T-helper 2 cell treated with Interferon-gamma antibody and Interleukin-4, amounts not matched to agents 5 μg/mL and 100 μg/mL, for 36 hours (primary cell): Measurements from ENCODE around the gene PPFIA4.
"Not testable (repeated sequence)": the region's sequence is repeated elsewhere in the genome, so short reads cannot be mapped to it uniquely, and the experiment has no call there.

Source experiments
- DNase-seq: peaks from one replicate; pipeline ENCODE4 v3.0.0; 2021; ENCODE audit warnings: low spot score
- H3K27ac Mint-ChIP-seq: one replicate; pipeline ENCODE4 v1.8.0; 2021; ENCODE audit warnings: mild to moderate bottlenecking, mixed read lengths
- H3K27me3 Mint-ChIP-seq: one replicate; pipeline ENCODE4 v1.8.0; 2021; ENCODE audit warnings: low read depth, mixed read lengths
- H3K36me3 Mint-ChIP-seq: one replicate; pipeline ENCODE4 v1.8.0; 2021; ENCODE audit warnings: low read depth, mixed read lengths
- H3K4me1 Mint-ChIP-seq: one replicate; pipeline ENCODE4 v1.8.0; 2021; ENCODE audit warnings: low read depth, mixed read lengths
- H3K4me3 Mint-ChIP-seq: one replicate; pipeline ENCODE4 v1.8.0; 2022; ENCODE audit warnings: mild to moderate bottlenecking, moderate library complexity, mixed read lengths
- H3K9me3 Mint-ChIP-seq: one replicate; pipeline ENCODE4 v1.8.0; 2021; ENCODE audit warnings: mixed read lengths

Gene PPFIA4

GRCh38 chr1:203001986-203002385, 24.3 kb upstream of the PPFIA4 start:
- H3K27ac Mint-ChIP-seq, result no peak overlapping the region
- H3K36me3 Mint-ChIP-seq, result no peaks in the 10 kb centered on the region
- H3K9me3 Mint-ChIP-seq, result no peaks in the 10 kb centered on the region
- no peak overlapping the region for H3K4me3 Mint-ChIP-seq
- peaks cover 17% of the 10 kb centered on the region for H3K27me3 Mint-ChIP-seq
- H3K4me1 Mint-ChIP-seq, result peaks cover 23% of the 10 kb centered on the region
- DNase-seq, result no peak

GRCh38 chr1:203002951-203003350, 23.3 kb upstream of the PPFIA4 start:
- Mint-ChIP-seq H3K27me3 (peaks cover 10% of the 10 kb centered on the region), H3K36me3 (no peaks in the 10 kb centered on the region), H3K27ac (no peak overlapping the region), H3K4me3 (no peak overlapping the region), H3K9me3 (no peaks in the 10 kb centered on the region), H3K4me1 (peaks cover 23% of the 10 kb centered on the region)
- DNase-seq, result no peak

- Mint-ChIP-seq H3K4me3 (peak overlapping the region; percentile 91), H3K36me3 (peaks cover 10% of the 10 kb centered on the region), H3K27ac (peak overlapping the region; percentile 93), H3K4me1 (peaks cover 18% of the 10 kb centered on the region)
- H3K27me3 Mint-ChIP-seq, DNase-seq, H3K9me3 Mint-ChIP-seq: not testable (repeated sequence)
Observed at GRCh38 chr1:203005395-203006142, 20.7 kb upstream of the PPFIA4 start.

GRCh38 chr1:203006948-203007871, 19.1 kb upstream of the PPFIA4 start, which contains the start of gene TMEM183A:
TMEM183A (plus strand) TSS chr1:203007374; CDS start chr1:203007466, 92 bp downstream.
- no peaks in the 10 kb centered on the region for H3K27me3 Mint-ChIP-seq
- H3K27ac Mint-ChIP-seq, result peak within 1 kb of the TSS; percentile 96
- peaks cover 19% of the 10 kb centered on the region for H3K4me1 Mint-ChIP-seq
- DNase-seq, result peak; percentile 94
- peaks cover 20% of the 10 kb centered on the region for H3K36me3 Mint-ChIP-seq
- H3K9me3 Mint-ChIP-seq, result no peaks in the 10 kb centered on the region
- peak within 1 kb of the TSS; percentile 94 for H3K4me3 Mint-ChIP-seq

- Mint-ChIP-seq H3K27me3 (no peaks in the 10 kb centered on the region), H3K9me3 (no peaks in the 10 kb centered on the region), H3K4me3 (peak overlapping the region; percentile 94), H3K4me1 (peaks cover 22% of the 10 kb centered on the region), H3K36me3 (peaks cover 35% of the 10 kb centered on the region), H3K27ac (no peak overlapping the region)
- DNase-seq, result no peak
Observed at GRCh38 chr1:203009185-203009584, 17.1 kb upstream of the PPFIA4 start.

GRCh38 chr1:203011582-203011981, 14.7 kb upstream of the PPFIA4 start:
- Mint-ChIP-seq H3K9me3 (no peaks in the 10 kb centered on the region), H3K27ac (no peak overlapping the region), H3K36me3 (peaks cover 56% of the 10 kb centered on the region), H3K4me3 (no peak overlapping the region), H3K4me1 (peaks cover 15% of the 10 kb centered on the region), H3K27me3 (no peaks in the 10 kb centered on the region)
- DNase-seq, result no peak

GRCh38 chr1:203017061-203017460, 9.2 kb upstream of the PPFIA4 start:
- H3K36me3 Mint-ChIP-seq, result peaks cover 74% of the 10 kb centered on the region
- DNase-seq, result no peak
- H3K9me3 Mint-ChIP-seq, result no peaks in the 10 kb centered on the region
- H3K4me1 Mint-ChIP-seq, result peaks cover 6% of the 10 kb centered on the region
- no peak overlapping the region for H3K4me3 Mint-ChIP-seq
- no peak overlapping the region for H3K27ac Mint-ChIP-seq
- H3K27me3 Mint-ChIP-seq, result no peaks in the 10 kb centered on the region

- no peaks in the 10 kb centered on the region for H3K9me3 Mint-ChIP-seq
- no peak overlapping the region for H3K4me3 Mint-ChIP-seq
- peaks cover 71% of the 10 kb centered on the region for H3K36me3 Mint-ChIP-seq
- H3K27me3 Mint-ChIP-seq, result no peaks in the 10 kb centered on the region
- no peak overlapping the region for H3K27ac Mint-ChIP-seq
- peaks cover 3% of the 10 kb centered on the region for H3K4me1 Mint-ChIP-seq
- DNase-seq, result no peak
Observed at GRCh38 chr1:203017692-203018091, 8.6 kb upstream of the PPFIA4 start.

GRCh38 chr1:203022855-203023254, 3.4 kb upstream of the PPFIA4 start:
- H3K4me3 Mint-ChIP-seq, H3K27ac Mint-ChIP-seq, H3K27me3 Mint-ChIP-seq, H3K9me3 Mint-ChIP-seq, DNase-seq: not testable (repeated sequence)
- Mint-ChIP-seq H3K4me1 (peaks cover 13% of the 10 kb centered on the region), H3K36me3 (peaks cover 58% of the 10 kb centered on the region)

GRCh38 chr1:203025686-203026030, 633 bp upstream of the PPFIA4 start:
- peaks cover 7% of the 10 kb centered on the region for H3K9me3 Mint-ChIP-seq
- H3K27ac Mint-ChIP-seq, result peak overlapping the region; percentile 83
- DNase-seq, result no peak
- H3K36me3 Mint-ChIP-seq, result peaks cover 42% of the 10 kb centered on the region
- H3K4me1 Mint-ChIP-seq, result peaks cover 20% of the 10 kb centered on the region
- H3K27me3 Mint-ChIP-seq, result no peaks in the 10 kb centered on the region
- peak overlapping the region; percentile 76 for H3K4me3 Mint-ChIP-seq

GRCh38 chr1:203026666-203027663, 674 bp downstream of the PPFIA4 start:
- Mint-ChIP-seq H3K4me1 (peaks cover 20% of the 10 kb centered on the region), H3K27ac (no peak overlapping the region), H3K27me3 (no peaks in the 10 kb centered on the region), H3K9me3 (peaks cover 7% of the 10 kb centered on the region), H3K4me3 (peak overlapping the region; percentile 83), H3K36me3 (peaks cover 30% of the 10 kb centered on the region)
- DNase-seq, result no peak

GRCh38 chr1:203028067-203028783, 1.9 kb downstream of the PPFIA4 start:
- Mint-ChIP-seq H3K4me3 (peak overlapping the region; percentile 83), H3K27me3 (no peaks in the 10 kb centered on the region), H3K36me3 (peaks cover 24% of the 10 kb centered on the region), H3K27ac (no peak overlapping the region), H3K4me1 (peaks cover 20% of the 10 kb centered on the region), H3K9me3 (peaks cover 7% of the 10 kb centered on the region)
- no peak for DNase-seq
